ENCODE results near the gene JMJD4. TPM values are rescaled to one million over a fixed set of nuclear protein-coding genes. Genes with fewer than 3 reads are reported as not detected.

The JMJD4 gene
- total and polyA plus RNA-seq, 2 of the 8 experiments (the other 6 are each of a cell fraction or from before 2014, with no cell fraction given), result 13.2 to 23.3 TPM

DNA sequence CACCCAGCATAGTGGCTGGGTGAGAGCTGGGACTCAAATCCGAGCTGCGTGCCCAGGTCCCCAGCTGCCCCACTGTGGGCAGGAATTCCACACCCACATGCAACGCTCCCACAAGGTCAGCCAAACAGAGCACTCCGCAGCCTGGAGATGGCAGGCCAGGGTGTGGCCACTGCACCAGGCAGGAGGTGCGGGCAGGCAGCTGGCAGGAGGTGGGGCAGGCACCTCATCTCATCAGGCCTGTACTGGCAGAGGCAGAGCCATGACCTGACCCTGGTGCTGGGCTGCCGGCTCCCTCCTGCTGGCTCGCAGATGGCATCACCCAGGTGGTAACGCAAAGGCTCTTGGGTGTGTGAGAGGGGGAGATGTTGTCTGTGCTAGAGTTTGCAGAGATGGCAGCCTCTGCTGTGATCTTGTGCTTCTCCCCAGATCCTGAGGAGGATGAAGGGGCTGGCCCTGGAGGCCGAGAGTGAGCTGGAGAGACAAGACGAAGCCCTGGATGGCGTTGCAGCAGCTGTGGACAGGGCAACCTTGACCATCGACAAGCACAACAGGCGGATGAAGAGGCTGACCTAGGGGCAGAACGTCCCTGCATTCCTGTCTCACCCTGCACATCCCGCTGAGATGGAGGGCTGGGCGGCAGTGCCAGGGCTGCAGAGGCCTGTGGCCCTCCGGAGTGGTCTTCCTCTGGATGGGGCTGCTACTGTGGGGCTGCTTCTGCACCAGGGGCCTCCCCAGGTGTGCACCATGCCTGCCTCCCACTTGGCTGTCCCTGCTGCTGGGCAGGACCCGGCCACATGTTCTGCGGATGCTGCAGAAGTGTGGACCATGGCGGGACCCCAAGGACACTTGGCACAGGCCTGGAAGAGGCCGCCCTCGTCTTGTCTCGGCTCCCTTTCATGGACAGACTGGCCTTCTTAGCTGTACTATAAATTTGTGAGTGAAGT is 45.3 kb upstream of the JMJD4 start:
- Histone ChIP-seq H2BK5ac (ENCODE audit: low read depth, low read length) (no peak overlapping the region), H3K4me1 (replicated peaks in 1 of 4; ENCODE audit: control insufficient read depth in 3 of 4, insufficient read depth in 4 of 4, low read length in 3 of 4) (no peaks in the 10 kb centered on the region), H3K18ac (ENCODE audit: extremely low read depth, low read length) (no peak overlapping the region), H3K4ac (replicated peaks; ENCODE audit: insufficient read length, low read depth, low read length) (no peak overlapping the region), H3K79me2 (ENCODE audit: control insufficient read depth in 1 of 2, insufficient read depth in 2 of 2, low read length in 2 of 2) (no peaks in the 10 kb centered on the region), H2BK15ac (ENCODE audit: low read length) (no peak overlapping the region), H3K27me3 (replicated peaks in 1 of 4; ENCODE audit: control insufficient read depth in 3 of 4, extremely low read depth in 1 of 4, insufficient read depth in 3 of 4, low read length in 3 of 4) (no peaks in the 10 kb centered on the region), H2BK20ac (ENCODE audit: low read length) (no peak overlapping the region), H3K23ac (ENCODE audit: insufficient read length) (no peak overlapping the region), H3K79me1 (ENCODE audit: low read depth, low read length) (no peaks in the 10 kb centered on the region), H3K27ac (ENCODE audit: low read depth, low read length) (no peak overlapping the region), H3K23me2 (ENCODE audit: low read depth, low read length) (no peaks in the 10 kb centered on the region), H4K5ac (ENCODE audit: insufficient read length, low read depth, low read length) (no peak overlapping the region), H4K8ac (ENCODE audit: extremely low read depth, insufficient read depth, low read length) (no peak overlapping the region; the same call in 1 of the 2 replicates), H3K36me3 (ENCODE audit: control insufficient read depth in 2 of 4, insufficient read depth in 4 of 4, low read length in 3 of 4) (peaks cover 0 to 10% (median 0%) of the 10 kb centered on the region in 4 experiments; a peak in 1 of 8 replicates), H3K4me3 (ENCODE audit: extremely low read depth in 1 of 4, insufficient read depth in 2 of 4, low read depth in 3 of 4, low read length in 4 of 4) (no peak overlapping the region), H3K14ac (ENCODE audit: insufficient read length) (no peak overlapping the region), H4K91ac (replicated peaks; ENCODE audit: insufficient read length, low read length) (no peak overlapping the region), H2BK120ac (replicated peaks; ENCODE audit: low read depth, low read length) (no peak overlapping the region), H2AK5ac (ENCODE audit: low read depth, low read length) (no peak overlapping the region), H3K4me2 (ENCODE audit: insufficient read depth in 1 of 2, low read depth in 2 of 2, low read length in 2 of 2) (no peak overlapping the region), H2BK12ac (ENCODE audit: low read depth, low read length) (no peak overlapping the region), H3K9me3 (ENCODE audit: insufficient read depth in 2 of 2, low read depth in 1 of 2, low read length in 1 of 2) (no peaks in the 10 kb centered on the region), H3K56ac (replicated peaks; ENCODE audit: insufficient read length, low read depth, low read length) (no peak overlapping the region), H2AFZ (ENCODE audit: low read length) (no peak overlapping the region), H3K9ac (replicated peaks in 1 of 4; ENCODE audit: extremely low read depth in 1 of 4, low read depth in 3 of 4, low read length in 3 of 4) (no peak overlapping the region), H4K20me1 (replicated peaks in 1 of 2; ENCODE audit: control insufficient read depth in 1 of 2, insufficient read depth in 2 of 2, low read length in 2 of 2) (peaks cover 0 to 11% of the 10 kb centered on the region in 2 experiments)
- ChIA-PET POLR2A (ENCODE audit: partially characterized antibody) (no interaction called here), CTCF (ENCODE audit: partially characterized antibody) (interaction anchor here (0.7 to 2.9 kb wide), 6 partner anchors 9 to 173 kb away, joined by 3 to 16 read pairs (median 3); no protein-coding TSS in a partner anchor)
- DNase-seq (ENCODE audit: low read depth in 1 of 2, low spot score in 2 of 2) (peak in 1 of 2 experiments; percentile 37), FAIRE-seq (no peak)
- 81% methylated on average over 23 of the region's 23 CpGs; no CpG with 5 or more reads in 1 of the 2 experiments for WGBS, 2 experiments (ENCODE audit: extremely low coverage in 1 of 2, insufficient coverage in 1 of 2, insufficient read length in 1 of 2, insufficient replicate concordance in 2 of 2, low coverage in 1 of 2, low lambda C conversion rate in 2 of 2, missing lambda C conversion rate in 1 of 2)
- TF ChIP-seq RNF2 (IDR thresholded peaks at IDR 0.05; ENCODE audit: borderline replicate concordance, low read depth, low read length, missing control alignments, poor library complexity, severe bottlenecking), result no peak
- TF ChIP-seq, protein P1, sequence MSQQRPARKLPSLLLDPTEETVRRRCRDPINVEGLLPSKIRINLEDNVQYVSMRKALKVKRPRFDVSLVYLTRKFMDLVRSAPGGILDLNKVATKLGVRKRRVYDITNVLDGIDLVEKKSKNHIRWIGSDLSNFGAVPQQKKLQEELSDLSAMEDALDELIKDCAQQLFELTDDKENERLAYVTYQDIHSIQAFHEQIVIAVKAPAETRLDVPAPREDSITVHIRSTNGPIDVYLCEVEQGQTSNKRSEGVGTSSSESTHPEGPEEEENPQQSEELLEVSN (IDR thresholded peaks at IDR 0.05), result no peak
- TF ChIP-seq BACH1 (IDR thresholded peaks at IDR 0.05; ENCODE audit: low read length), result no peak
- TF ChIP-seq, protein P2, sequence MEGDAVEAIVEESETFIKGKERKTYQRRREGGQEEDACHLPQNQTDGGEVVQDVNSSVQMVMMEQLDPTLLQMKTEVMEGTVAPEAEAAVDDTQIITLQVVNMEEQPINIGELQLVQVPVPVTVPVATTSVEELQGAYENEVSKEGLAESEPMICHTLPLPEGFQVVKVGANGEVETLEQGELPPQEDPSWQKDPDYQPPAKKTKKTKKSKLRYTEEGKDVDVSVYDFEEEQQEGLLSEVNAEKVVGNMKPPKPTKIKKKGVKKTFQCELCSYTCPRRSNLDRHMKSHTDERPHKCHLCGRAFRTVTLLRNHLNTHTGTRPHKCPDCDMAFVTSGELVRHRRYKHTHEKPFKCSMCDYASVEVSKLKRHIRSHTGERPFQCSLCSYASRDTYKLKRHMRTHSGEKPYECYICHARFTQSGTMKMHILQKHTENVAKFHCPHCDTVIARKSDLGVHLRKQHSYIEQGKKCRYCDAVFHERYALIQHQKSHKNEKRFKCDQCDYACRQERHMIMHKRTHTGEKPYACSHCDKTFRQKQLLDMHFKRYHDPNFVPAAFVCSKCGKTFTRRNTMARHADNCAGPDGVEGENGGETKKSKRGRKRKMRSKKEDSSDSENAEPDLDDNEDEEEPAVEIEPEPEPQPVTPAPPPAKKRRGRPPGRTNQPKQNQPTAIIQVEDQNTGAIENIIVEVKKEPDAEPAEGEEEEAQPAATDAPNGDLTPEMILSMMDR (IDR thresholded peaks at IDR 0.05; ENCODE audit: control extremely low read depth in 1 of 3, insufficient read depth in 1 of 3, low read depth in 1 of 3, low read length in 3 of 3), result no peak
- TF ChIP-seq TEAD4 (IDR thresholded peaks at IDR 0.05; ENCODE audit: low read depth, low read length), result no peak
- no peak for TF ChIP-seq CTBP2 (IDR thresholded peaks at IDR 0.05; ENCODE audit: borderline replicate concordance, insufficient read depth, insufficient read length, low read length)
- no peak for TF ChIP-seq PHF8 (conservative IDR thresholded peaks at IDR 0.05; ENCODE audit: low read depth, low read length)

Measured in H1 (cell line).